ENCODE data around the gene NCF2.

The NCF2 gene

DNA sequence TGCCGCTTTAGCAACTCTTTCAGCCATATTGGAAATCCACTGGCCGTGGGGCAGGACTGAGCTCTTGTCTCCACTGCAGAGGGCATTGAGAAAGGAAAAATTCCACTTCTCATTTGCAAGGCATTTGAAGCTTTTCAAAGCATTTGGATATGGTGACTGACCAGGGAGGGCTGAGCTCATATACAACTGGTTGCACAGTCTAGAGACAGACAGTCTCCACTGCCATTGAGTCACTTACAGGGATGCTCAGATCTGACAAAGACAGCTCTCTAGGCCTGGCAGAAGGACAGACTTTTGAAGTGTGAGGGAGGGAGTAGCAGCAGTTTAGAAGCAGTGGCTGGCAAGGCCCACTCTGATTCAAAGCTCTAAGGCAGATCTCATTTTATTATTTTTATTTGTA, 24.2 kb downstream of the NCF2 start:
- in situ Hi-C loops (cut with MboI; ENCODE audit: low pct_unique_long_range_greater_than_20kb, low sequenced_read_pairs): no loop called here
- no peak for DNase-seq

DNA sequence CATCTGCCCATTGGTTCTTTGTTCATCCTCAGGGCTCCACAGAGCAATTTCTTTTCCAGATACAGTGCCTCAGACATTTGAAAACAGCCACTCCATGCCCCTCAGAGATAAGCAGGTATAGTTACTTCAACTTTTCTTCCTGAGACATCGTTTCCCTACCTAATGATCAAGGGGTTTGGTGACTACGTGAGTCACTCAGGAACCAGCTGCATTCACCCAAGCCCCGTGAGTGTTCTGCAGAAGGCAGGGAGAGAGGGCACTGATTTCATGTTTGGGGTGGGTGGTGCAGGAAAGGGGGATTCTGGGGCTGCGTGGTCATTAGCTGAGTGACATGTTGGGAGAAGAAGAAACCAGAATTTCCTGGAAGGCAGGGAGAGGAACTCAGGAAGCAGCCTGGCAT, 25.0 kb downstream of the NCF2 start:
- DNase-seq: no peak
- in situ Hi-C loops (cut with MboI; ENCODE audit: low pct_unique_long_range_greater_than_20kb, low sequenced_read_pairs): no loop called here

DNA sequence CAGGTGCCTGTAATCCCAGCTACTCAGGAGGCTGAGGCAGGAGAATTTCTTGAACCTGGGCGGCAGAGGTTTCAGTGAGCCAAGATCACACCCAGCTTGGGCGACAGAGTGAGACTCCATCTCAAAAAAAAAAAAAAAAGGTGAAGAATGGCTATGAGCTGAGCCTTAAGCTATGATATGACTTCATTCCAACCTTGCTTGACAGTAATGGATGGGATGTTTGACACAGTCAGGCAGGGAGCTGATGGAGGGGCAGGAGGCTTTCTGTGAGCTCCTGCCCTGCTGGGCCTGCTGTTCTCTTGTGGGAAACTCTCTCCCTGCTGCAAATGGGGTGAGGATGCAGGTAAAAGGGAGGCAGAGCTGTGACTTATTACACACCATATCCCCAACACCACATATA, 27.6 kb downstream of the NCF2 start:
- in situ Hi-C loops (cut with MboI; ENCODE audit: low pct_unique_long_range_greater_than_20kb, low sequenced_read_pairs): no loop called here
- no peak for DNase-seq

DNA sequence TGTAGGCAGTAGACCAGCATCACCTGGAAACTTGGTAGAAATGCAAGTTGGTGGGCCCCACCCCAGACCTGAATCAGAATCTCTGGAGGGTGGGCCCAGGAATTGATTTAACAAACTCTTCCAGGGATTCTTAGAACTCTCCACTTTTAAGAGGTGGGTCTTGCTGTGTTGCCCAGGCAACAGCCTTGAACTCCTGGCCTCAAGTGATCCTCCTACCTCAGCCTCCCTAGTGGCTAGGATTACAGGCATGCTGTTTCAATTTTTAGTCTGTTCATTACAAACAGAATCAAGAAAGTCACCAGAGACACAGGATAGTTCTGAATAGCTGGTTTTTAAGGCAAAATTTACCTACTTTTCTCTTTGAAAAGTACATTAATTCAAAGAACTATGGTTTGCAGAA, 31.2 kb downstream of the NCF2 start:
- no peak for DNase-seq
- in situ Hi-C loops (cut with MboI; ENCODE audit: low pct_unique_long_range_greater_than_20kb, low sequenced_read_pairs): no loop called here

DNA sequence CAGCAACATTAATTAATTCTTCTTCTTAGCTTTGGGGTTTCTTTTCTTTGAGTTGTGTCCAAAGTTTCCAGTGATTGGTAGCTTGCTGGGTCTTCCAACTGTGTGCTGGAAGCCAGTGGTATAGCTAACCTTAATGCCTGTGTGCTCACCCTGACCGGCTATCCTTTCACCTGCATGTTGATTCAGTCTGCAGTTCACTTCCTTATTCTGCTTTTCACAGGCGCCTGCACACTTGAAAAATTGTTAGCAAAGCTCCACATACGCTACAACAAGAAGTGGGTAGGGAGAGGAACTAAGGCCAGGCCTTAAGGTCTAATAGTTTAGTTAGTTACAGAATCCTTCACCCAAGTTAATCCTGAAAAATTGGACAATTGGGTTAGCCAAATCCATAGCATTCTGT, 35.7 kb downstream of the NCF2 start:
- in situ Hi-C loops (cut with MboI; ENCODE audit: low pct_unique_long_range_greater_than_20kb, low sequenced_read_pairs): no loop called here
- peak; percentile 38 for DNase-seq

DNA sequence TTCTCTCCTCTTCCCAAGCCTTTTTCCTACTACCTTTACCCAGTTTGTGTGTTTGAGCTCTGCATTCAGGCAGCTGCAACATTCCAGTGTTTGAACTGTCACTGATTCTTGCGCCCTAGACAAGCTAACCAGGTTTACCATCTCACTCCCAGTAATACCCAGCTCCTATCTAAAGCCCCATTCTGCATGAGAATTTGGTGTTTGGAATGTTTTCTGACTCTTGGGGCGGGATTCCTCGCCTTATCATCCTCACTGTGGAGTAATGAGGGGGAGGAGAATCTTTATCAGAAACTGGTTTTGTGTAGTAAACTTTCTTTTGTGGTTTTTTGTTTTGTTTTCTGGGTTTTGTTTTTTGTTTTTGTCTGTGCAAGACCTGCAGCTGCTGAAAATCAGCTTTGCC, 36.5 kb downstream of the NCF2 start:
- in situ Hi-C loops (cut with MboI; ENCODE audit: low pct_unique_long_range_greater_than_20kb, low sequenced_read_pairs): no loop called here
- DNase-seq: no peak

DNA sequence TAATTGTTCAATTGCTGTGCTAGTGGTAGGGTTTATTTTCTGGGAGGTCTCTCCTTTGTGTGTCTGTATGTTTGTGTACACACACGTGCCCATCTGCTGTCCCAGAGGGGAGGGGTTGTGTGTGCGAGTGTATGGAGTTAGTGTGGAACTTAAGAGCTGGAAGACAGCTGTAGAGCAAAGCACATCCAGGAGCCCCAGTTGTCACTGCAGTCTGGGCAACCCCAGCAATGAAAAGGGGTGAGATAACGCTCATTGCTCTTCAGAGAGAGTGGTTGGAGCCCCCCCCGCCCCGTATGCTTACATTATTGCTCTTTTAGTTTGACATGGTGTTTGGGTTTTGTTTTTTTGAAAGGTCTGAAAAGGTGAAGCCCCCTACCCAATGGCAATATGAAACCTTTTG, 36.9 kb downstream of the NCF2 start:
- no peak for DNase-seq
- in situ Hi-C loops (cut with MboI; ENCODE audit: low pct_unique_long_range_greater_than_20kb, low sequenced_read_pairs): no loop called here

DNA sequence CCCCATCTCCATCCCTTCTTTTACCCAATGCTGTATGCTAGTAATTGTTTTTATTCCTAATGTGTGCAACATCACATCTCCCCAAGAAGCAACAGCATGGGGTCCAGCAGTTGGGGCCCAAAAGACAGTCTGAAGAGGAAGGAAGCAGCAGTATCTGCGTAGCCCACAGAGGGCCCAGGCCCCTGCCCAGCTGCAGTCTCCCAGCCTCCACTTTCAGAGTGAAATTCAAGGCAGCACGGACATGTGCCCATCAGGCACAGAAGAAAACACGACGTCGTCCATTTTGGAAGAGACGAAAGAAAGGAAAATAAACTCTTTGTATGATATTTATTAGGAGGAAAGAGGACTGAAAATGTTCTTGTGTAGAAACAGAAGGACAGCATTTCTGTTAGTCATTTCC, 37.4 kb downstream of the NCF2 start:
- DNase-seq: no peak
- in situ Hi-C loops (cut with MboI; ENCODE audit: low pct_unique_long_range_greater_than_20kb, low sequenced_read_pairs): no loop called here

DNA sequence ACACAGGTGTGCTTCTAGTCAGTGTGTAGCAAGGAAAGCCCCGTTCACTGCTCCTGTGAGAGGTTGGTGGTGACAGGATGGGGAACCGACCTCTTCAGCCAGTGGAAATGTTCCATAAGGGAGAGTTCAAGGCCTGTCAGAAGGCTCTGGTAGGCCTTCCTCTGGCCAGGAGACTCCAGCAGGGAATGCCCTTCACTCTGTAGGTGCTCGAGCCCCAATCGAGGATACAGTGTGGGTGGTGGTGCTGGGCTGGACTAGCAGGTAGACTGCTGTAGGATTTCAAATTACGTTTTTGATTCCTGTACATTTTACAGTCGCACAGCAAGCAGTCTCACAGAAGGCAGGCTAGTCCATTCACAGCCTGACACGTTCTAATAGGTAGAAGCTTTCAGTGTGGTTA, 37.8 kb downstream of the NCF2 start:
- DNase-seq: no peak
- in situ Hi-C loops (cut with MboI; ENCODE audit: low pct_unique_long_range_greater_than_20kb, low sequenced_read_pairs): no loop called here

DNA sequence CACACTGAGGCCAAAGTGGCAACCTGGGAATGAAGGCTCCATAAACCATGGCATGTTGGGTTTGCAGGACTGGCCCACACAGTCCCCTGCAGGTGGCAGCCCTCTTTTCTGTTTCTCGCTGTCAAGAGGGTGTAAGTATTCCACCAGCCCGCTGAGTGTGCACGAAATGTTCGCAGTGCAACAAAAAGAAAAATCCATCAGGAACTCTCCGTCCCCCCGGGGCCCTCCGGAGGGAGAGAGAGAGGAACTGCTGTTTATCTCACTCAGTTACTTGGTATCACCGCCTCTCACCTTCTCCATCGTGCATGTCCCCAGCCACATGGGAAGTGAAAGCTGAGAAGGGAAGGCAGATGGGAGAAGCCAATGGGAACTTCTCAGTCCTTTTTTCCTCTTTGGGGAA, 38.3 kb downstream of the NCF2 start:
- in situ Hi-C loops (cut with MboI; ENCODE audit: low pct_unique_long_range_greater_than_20kb, low sequenced_read_pairs): no loop called here
- DNase-seq: no peak

DNA sequence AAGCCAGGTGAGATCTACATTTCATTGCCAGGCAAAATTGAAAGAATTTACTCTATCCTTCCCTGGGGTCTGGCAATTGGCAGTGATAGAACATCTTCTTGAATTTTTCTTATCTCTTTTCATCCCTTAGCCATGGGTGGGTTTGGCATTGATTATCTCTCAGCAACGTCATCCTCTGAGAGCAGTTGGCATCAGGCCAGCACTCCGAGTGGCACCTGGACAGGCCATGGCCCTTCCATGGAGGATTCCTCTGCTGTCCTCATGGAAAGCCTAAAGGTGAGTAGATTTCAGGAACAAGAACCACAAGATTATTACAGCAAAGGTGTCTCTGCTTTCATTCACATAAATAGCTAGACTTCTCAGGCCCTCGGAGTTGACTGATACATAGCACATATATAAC, 39.3 kb downstream of the NCF2 start:
- in situ Hi-C loops (cut with MboI; ENCODE audit: low pct_unique_long_range_greater_than_20kb, low sequenced_read_pairs): no loop called here

DNA sequence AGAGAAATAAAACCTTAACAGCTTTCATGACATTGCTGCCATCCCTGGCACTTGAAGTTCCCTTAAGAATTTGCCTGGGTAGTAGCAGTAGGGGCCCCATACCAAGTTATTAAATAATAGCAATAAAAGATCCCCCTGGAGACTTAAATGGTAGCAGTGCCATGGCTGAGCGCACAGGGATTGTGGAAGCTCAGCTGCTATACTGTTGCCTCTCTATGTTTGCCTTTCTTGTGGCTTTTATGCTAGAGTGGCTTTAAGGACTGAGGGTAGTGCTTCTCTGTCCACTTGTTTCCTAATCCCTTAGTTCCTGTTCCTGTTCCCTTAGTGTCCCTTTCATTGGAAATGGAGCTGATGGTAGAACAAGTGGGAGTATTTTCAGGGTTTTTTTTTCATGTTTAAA, 42.1 kb downstream of the NCF2 start:
- in situ Hi-C loops (cut with MboI; ENCODE audit: low pct_unique_long_range_greater_than_20kb, low sequenced_read_pairs): no loop called here

More for the DNA sequence above, 39.3 kb downstream of the NCF2 start:
- no peak for DNase-seq

DNA sequence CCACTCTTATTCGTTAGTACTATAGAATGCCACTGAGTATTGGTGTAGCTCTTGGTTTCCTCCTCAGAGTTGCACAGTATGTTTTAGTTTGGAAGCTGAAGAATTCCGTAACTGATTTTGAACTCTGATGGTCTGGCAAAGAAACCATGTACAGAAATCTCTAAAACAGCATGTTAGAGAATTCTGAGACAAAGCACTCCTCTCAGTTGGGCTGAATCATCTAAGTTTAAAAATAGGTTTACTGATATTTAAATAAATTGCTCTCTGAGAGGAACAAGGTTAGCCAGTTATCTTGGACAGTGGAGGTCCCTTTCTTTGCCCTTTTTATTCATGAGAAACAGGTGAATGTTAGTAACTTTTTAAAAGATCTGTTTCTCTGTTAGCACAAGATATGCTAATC, 43.8 kb downstream of the NCF2 start:
- DNase-seq: no peak
- in situ Hi-C loops (cut with MboI; ENCODE audit: low pct_unique_long_range_greater_than_20kb, low sequenced_read_pairs): no loop called here

More for the DNA sequence above, 42.1 kb downstream of the NCF2 start:
- peak; percentile 62 for DNase-seq

DNA sequence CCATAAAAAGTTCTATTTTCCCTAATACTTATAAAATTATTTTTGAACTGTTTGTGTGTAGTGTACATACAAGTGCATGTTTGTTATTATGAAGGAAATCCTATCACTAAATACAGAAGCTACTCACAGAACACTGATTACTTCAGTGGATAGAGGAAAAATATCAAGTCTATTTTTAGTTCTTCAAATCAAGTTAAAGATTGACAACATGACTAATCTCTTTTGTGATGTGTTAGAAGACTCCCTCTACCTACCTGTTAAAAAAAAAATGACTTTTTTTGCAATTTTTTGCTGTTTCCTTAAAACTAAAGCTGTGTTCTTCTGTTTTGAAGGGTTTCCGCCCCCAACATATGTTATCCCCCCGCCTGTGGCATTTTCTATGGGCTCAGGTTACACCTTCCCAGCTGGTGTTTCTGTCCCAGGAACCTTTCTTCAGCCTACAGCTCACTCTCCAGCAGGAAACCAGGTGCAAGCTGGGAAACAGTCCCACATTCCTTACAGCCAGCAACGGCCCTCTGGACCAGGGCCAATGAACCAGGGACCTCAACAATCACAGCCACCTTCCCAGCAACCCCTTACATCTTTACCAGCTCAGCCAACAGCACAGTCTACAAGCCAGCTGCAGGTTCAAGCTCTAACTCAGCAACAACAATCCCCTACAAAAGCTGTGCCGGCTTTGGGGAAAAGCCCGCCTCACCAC, 45.5 kb downstream of the NCF2 start:
- in situ Hi-C loops (cut with MboI; ENCODE audit: low pct_unique_long_range_greater_than_20kb, low sequenced_read_pairs): no loop called here
- no peak for DNase-seq

DNA sequence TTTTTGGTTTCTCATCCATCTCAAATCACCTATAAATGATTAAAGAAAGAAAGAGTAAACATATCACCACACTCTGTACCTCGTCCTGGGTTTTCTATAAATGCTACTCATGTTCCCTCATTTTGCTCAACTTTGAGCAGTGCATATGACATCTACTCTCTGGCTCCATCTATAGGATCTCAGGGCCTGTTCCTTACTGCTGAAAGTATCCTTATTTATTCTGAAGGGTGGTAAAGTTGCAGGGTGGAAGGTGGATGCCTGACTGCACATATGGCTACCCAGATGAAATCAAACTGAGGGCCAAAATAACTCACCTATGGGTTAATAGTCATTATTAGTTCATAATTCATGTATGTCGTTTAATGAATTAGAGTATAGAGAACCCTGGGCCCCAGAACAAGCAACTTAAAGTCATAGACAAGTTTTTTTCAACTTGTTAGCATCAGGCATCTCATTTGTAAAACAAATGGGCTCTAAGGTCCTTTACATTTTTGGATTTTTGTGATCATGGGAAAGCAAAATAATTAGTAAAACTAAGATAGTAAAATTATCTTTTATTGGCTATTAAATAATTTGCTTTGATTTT, 46.5 kb downstream of the NCF2 start:
- DNase-seq: peak; percentile 63
- in situ Hi-C loops (cut with MboI; ENCODE audit: low pct_unique_long_range_greater_than_20kb, low sequenced_read_pairs): no loop called here

DNA sequence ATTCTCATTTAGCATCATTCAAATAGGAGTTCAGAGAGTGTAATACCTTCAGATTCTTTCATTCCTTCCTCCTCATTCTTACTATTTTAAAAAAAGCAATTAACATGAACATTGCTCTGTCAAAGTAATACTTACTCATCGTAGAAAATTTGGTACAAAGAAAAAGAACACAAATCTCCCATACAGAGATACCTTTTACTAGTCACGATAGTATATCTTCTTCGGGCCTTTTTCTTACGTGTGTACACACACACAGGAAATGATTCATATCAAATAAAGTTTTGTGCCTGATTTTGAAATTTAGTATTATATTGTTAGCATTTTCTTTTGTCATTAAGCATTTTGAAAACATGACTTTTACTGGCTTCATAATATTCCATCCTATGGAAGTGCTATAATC, 52.9 kb downstream of the NCF2 start:
- in situ Hi-C loops (cut with MboI; ENCODE audit: low pct_unique_long_range_greater_than_20kb, low sequenced_read_pairs): no loop called here
- no peak for DNase-seq

DNA sequence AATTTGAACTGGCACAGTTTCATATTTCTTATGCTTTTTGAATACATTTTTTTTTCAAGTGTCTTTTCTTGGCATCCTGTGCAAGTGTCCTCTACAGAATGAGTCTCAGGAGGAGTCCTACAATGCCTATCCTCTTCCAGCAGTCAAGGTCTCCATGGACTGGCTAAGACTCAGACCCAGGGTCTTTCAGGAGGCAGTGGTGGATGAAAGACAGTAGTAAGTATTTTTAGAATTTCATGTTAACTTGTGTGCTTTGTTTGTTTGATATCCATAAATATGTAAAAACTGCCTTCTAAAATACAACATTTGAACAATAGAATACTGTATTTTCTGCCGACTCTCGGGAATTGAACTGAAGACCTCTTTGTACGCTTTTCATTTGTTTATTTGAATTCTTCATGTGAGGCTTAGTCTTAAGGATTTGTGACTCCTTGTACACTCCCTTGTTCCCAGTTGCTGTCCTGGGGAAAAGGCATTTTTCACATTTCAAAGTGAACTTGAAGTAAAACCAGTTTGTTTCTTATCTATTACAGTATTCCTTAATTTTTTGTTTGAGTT, 56.6 kb downstream of the NCF2 start:
- DNase-seq: no peak
- in situ Hi-C loops (cut with MboI; ENCODE audit: low pct_unique_long_range_greater_than_20kb, low sequenced_read_pairs): no loop called here

DNA sequence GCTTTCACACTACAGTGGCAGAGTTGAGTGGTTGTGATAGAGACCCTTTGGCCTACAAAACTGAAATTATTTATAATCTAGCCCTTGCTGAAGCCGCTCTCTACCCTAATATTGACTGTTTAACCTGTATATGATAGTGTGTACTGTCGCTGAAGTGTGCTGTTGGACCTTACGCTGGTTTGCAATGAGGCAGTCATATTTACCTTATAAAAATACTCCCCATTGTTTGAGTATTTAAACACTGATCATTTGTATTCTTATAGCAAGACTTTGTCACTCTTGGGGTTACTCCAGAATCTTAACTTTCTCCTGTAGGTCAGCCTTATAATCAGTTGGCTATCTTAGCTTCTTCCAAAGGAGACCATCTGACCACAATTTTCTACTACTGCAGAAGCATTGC, 61.7 kb downstream of the NCF2 start:
- DNase-seq: no peak
- in situ Hi-C loops (cut with MboI; ENCODE audit: low pct_unique_long_range_greater_than_20kb, low sequenced_read_pairs): no loop called here

DNA sequence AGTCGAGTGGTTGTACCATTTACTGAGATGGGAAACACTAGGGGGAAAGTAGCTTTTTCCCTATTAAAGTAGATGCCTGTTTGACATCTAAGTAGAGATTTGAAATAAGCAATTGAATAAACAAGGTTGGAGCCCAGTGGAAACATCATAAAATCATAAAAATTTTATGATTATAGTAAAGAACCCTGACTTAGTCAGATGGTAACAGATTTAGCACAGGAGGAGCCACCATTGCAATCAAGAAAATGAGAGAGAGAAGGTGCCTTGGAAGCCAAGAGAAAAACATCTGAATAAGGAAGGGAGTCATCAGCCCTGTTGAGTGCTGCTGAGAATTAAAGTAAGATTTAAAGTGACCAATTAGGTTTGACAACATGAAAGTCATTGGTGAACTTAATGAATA, 68.2 kb downstream of the NCF2 start:
- in situ Hi-C loops (cut with MboI; ENCODE audit: low pct_unique_long_range_greater_than_20kb, low sequenced_read_pairs): no loop called here
- DNase-seq: no peak

DNA sequence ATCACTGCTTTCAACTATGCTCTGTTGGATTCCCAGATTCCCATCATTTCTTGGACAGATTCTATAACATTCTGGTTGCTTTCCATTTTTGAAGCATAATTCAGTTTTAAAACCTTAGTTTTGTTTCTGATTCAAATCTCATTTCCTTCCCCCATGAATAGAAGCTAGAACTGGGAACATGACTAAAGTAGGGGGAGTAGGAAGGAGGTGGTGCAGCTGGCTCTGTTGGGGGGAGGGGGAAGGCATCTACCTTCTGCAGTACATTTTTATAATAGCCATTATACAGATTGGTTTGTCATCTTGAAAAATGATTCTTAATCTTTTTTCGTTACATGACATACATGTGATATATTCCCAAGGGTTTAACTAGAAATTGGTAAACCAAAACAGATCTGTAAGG, 69.9 kb downstream of the NCF2 start:
- in situ Hi-C loops (cut with MboI; ENCODE audit: low pct_unique_long_range_greater_than_20kb, low sequenced_read_pairs): no loop called here
- no peak for DNase-seq

DNA sequence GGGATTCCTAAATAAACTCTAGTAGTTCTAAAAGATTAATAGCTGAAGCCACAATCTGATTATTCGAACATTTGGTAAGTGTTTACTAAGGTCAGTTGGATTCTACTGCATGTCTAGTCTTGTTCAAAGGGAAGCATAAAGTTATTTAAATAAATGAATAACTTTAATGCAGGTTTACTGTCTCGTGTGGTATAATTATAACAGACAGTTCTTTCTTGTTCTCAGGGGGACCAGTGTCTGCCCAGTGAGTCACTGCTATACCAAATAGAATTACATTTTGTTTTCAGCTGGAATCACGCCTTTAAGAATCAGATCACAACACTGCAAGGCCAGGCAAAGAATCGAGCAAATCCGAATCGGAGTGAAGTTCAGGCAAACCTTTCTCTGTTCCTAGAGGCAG, 72.9 kb downstream of the NCF2 start:
- DNase-seq: no peak
- in situ Hi-C loops (cut with MboI; ENCODE audit: low pct_unique_long_range_greater_than_20kb, low sequenced_read_pairs): no loop called here

All from KBM-7 (cell line).